ENCODE measurements around the gene BEST1. TPM values are rescaled to one million over a fixed set of nuclear protein-coding genes. Genes with fewer than 3 reads are reported as not detected.
"Not testable (repeated sequence)": the region's sequence is repeated elsewhere in the genome, so short reads cannot be mapped to it uniquely, and the experiment has no call there.

The BEST1 gene
- polyA plus RNA-seq, 1 donor, result 4.1 TPM

DNA sequence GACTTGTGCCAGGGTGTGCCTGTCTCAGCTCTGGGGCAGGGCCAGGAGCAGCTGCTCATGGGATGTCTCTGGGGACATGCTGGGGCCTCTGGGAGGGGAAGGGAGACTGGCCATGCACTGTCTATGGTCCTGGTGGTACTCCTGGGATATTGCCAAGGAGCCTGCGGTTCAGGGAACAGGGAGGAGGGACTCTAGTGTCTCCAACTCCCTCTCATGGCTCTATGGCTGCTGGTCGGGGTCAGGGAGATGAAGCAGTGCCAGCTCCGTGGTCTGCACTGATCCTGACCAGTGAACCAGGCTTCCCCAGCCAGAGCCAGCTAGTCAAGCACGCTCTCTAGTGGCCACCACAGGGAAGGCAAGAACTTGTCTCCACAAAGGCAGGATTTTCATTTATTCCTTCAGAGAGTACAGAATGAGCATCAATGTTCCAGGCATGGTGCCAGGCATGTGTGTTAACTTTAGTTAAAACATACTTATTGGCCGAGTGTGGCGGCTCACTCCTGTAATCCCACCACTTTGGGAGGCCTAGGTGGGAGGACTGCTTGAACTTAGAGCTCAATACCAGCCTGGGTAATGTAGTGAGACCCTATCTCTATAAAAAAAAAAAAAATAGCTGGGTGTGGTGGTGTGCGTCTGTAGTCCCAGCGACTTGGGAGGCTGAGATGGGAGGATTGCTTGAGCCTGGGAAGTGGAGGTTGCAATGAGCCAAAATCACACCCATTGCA lies 2.5 kb upstream of the BEST1 start:
- DNase-seq, result peak; percentile 80

DNA sequence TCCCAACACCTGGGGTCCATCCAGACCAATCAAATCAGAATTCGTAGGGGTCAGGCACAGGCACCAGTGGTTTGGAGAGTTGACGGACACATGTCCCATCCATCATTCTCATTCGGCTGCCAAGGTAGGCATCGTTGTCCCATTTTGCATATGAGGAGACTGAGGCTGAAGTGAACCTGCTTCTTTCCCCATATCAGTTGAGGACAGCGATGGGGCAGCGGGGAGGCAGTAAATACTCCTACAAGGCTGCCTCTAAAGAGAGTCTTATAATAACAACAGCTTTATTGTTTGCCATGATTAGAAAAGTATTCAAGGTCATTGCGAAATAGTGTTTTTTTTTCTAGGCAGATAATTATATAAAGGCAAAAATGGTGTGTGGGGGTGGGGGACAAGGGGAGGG lies 1.6 kb upstream of the BEST1 start:
- DNase-seq, result no peak

DNA sequence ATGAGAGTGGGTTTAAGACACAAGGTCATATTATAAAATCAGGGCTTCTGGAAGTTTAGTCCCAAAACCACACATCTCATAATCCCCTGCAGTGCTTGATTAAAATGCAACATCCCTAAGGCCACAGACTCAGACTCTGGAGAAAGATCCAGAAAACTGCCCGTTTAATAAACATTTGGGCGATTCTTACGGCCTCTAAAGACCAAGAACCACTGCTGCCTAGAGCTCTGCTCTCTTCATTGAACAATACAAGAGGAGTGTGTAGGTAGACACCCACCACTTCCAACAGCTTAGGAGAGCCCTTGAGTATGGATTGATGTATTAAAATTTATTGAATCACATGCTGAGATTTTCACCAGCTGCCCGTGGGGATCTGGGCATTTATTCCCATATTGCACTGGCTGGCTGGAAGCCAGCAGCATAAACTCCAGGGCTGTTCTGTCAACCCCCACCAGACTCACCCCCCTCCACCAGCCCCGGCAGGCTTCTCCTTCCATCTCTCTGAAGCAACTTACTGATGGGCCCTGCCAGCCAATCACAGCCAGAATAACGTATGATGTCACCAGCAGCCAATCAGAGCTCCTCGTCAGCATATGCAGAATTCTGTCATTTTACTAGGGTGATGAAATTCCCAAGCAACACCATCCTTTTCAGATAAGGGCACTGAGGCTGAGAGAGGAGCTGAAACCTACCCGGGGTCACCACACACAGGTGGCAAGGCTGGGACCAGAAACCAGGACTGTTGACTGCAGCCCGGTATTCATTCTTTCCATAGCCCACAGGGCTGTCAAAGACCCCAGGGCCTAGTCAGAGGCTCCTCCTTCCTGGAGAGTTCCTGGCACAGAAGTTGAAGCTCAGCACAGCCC lies 749 bp upstream of the BEST1 start:
- DNase-seq, result no peak

DNA sequence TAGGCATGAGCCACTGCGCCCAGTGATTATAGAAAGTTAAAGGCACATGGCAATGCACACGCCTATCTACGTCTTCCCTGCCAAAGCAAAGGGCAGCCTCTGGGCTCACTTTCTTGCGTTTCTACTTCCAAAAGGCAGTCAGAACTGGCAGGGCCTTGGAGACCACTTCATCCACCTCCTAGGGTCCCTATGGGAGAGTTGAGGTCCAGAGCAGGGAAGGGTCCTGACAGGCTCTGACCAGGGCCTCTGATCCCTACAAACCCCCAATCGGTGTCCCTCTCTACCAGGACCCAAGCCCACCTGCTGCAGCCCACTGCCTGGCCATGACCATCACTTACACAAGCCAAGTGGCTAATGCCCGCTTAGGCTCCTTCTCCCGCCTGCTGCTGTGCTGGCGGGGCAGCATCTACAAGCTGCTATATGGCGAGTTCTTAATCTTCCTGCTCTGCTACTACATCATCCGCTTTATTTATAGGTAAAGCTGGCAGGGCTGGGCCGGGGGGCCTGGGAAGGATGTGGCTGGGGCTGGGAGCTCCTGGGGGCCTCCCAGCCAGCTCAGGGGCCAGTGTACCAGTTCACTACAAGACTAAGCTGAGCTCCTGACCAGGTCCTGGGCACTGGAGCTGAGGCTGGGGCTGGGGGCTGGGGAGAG lies 1.5 kb downstream of the BEST1 start:
- DNase-seq, result no peak

DNA sequence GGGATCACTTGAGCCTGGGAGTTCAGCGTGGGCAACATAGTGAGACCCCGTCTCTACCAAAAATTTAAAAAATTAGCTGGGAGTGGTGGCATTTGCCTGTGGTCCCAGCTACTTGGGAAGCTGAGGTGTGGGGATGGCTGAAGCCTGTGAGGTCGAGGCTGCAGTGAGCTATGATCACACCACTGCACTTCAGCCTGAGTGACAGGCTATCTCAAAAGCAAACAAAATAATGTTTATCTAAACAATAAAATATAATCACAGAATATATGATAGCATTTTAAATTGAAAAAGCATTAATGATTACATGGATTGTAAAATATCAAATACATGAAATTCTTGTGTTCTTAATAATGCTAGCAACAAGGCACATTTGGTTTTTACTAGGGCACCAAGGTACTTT lies 2.7 kb downstream of the BEST1 start:
- no peak for DNase-seq

DNA sequence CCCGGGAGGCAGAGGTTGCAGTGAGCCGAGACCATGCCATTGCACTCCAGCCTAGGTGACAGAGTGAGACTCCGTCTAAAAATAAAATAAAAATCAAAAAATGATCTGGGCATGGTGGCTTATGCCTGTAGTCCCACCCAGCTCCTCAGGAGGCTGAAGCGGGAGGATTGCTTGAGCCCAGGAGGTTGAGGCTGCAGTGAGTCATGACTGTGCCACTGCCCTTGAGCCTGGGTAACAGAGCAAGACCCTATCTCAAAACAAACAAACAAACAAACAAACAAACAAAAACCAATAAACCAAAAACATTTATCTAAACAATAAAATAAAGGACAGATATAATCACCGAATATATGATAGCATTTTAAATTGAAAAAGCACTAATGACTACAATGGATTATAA lies 3.5 kb downstream of the BEST1 start:
- DNase-seq, result not testable (repeated sequence)

DNA sequence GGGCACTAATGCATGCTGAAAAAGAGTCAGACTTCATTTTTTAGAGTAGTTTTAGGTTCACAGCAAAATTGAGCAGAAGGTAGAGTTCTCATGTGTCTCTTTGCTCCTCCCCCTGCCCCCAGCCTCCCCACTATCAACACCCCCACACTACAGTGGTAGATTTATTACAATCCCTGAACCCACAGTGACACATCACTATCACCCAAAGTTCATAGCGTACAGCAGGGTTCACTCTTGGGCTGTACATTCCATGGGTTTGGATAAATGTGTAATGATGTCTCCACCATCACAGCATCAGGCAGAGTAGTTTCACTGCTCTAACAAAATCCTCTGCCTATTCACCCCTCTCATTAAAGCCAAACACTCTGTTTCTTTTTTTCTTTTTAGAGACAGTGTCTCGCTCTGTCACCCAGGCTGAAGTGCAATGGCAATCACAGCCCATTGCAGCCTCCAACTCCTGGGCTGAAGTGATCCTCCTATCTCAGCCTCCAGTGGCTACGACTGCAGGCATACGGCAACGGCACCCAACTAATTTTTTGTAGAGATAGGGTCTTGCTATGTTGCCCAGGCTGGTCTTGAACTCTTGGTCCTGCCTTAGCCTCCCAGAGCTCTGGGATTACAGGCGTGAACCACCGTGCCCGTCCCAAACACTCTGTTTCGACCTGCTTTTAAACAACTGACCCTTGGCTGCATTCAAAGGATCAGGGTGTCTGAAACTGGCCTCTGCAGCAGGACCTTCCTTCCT lies 4.1 kb downstream of the BEST1 start:
- DNase-seq, result no peak

DNA sequence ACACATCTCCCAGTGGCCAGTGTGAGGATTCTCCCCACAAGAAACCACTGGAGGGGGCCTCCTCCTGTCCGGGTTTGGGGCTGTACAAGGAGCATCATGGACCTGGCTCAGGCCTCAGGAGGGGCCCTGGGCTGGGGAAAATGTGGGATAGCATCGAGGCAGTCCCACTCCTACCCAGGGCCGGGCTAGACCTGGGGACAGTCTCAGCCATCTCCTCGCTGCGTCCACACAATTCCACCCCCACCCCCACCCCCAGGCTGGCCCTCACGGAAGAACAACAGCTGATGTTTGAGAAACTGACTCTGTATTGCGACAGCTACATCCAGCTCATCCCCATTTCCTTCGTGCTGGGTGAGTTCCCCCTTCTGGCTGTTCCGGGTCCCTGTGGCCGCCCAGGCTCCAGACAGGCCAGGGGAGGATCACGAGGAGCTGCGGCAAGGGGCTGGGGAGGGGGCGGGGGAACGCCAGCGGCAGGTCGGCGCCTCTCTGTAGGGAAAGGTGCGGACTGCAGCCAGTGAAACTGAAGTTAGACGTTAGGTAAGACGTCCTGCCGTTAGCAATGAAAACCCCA lies 4.8 kb downstream of the BEST1 start:
- no peak for DNase-seq

DNA sequence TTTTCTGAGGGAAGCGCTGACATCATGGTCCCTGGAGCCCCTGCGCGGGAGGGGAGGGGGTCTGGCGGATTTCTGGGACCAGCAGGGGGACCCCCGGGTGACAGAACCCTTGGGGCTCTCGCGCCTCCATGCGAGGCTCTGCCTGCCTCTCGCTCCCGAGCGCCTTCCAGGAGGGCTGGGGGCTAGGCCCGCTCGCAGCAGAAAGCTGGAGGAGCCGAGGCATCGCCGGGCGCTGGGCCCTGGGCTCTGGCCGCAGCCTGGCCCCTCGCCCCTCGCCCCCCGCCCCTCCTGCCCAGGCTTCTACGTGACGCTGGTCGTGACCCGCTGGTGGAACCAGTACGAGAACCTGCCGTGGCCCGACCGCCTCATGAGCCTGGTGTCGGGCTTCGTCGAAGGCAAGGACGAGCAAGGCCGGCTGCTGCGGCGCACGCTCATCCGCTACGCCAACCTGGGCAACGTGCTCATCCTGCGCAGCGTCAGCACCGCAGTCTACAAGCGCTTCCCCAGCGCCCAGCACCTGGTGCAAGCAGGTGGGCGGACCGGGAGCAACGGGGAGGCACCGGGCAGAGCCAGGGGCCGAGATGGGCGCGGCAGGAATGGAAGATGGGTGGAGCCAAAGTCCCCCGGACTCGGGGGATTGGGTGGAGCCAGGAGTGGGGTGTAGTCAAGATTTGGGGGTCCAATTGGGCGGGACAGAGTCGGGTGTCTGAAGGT lies 5.4 kb downstream of the BEST1 start:
- no peak for DNase-seq

DNA sequence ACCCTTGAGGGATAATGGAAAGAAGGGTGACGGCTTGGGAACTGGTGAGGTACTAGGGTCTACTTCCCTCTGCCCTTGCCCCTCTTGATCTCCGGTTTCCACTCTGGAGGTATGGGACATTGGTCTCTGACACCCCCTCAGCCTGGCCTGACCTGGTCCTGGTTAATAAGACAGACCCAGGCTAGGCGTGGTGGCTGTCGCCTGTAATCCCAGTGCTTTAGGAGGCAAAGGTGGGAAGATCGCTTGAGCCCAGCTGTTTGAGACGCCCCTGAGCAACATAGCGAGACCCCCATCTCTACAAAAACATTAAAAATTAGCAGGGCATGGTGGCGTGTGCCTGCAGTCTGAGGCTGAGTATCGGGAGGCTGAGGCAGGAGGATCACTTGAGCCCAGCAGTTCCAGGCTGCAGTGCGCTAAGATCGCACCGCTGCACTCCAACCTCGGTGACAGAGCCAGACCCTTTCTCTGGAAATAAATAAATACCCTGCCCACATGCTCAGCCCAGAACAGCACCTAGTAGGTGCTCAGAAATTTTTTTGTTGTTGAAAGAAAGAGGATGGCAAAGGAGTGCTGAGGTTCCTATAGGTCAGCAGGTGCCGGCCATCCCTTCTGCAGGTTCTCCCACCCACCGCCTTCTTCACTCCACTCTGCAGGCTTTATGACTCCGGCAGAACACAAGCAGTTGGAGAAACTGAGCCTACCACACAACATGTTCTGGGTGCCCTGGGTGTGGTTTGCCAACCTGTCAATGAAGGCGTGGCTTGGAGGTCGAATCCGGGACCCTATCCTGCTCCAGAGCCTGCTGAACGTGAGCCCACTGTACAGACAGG lies 6.3 kb downstream of the BEST1 start:
- no peak for DNase-seq

DNA sequence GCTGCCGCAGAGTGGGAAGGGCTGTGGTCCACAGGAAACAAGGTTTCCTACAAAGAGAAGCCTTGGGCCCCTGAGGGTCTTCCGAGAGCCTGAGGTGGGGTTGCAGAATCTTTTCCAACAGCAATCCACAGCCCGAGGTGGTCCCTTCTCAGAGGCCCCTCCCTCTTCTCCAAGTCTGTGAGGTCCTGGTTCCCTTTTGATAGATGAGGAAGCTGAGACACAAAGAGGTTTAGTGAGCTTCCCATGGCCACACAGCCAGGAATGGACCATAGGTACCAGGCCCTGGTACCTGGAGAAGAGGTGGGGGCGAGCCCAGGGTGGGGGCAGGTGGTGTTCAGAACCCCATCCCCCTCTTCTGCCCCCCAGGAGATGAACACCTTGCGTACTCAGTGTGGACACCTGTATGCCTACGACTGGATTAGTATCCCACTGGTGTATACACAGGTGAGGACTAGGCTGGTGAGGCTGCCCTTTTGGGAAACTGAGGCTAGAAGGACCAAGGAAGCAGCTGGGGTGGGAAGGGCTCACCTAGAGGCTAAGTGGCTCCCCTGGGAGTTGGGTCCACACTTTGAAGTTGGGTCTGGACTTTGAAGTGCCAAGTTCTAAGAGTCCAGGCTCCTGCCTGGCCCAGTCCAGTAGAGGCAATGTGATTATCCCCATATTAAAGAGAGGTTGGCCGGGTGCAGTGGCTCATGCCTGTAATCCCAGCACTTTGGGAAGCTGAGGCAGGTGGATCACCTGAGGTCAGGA lies 7.0 kb downstream of the BEST1 start:
- no peak for DNase-seq

DNA sequence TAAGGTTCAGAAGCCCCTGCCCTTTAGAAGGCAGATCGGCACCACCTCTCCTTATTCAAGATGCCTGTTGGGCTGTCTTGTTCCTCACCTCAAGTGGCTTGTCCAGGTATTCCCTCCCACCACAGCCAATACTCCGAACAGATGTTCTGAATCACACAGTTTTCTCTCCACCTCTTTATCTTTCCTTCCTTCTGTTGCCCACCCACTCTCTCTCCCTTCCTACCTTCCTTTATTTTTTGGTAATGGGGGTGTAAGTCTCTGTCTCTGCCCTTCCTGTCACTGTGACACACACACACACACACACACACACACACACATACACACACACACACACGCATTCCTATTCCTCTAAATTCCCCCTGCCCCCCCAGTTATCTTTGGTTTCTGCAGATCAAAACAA lies 8.4 kb downstream of the BEST1 start:
- no peak for DNase-seq

DNA sequence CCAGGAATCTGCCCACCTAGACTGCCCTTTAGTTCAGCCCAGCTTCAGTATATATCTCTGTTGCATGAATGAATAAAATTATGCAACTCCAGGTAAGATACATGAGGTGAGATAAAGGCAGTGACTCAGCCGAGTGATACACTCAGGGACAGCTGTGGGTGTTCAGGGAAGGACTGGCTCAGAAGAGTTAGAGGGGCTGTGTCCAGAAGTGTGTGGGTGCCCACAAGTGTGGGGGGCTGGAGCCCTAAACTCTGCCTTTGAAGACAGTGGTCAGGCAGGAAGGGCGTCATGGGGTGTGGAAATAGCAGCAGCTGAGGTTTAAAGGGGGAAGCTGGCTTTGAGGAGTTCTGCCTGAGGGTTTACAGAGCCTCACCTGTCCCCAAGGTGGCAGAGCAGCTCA lies 9.0 kb downstream of the BEST1 start:
- no peak for DNase-seq

DNA sequence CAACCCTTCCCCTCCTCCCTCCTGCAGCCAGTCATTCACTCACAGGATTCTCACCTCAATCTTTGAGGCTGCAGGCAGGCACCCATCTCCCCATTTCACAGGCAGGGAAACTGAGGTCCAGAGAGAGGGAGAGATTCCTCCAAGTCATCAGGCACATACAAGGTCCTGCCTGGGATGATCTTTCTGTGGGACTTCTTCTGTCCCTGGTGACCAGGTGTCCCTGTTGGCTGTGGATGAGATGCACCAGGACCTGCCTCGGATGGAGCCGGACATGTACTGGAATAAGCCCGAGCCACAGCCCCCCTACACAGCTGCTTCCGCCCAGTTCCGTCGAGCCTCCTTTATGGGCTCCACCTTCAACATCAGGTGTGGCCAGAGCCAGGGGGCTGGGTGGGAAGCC lies 9.5 kb downstream of the BEST1 start:
- no peak for DNase-seq

DNA sequence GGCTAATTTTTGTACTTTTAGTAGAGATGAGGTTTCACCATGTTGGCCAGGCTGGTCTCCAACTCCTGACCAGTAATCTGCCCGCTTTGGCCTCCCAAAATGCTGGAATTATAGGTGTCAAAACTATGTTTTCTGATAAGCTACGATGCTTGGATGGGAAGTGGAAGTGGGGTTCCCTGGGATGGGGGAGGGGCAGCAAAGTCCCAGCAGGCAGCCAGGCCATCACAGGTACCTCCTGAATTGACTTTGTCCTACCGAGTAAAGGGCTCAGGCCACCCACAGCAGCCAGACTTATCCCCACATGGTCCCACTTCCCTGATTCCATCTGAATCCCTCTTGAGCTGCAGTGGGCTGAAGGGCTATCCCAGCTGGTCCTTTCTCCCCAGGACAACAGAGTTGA lies 10.4 kb downstream of the BEST1 start:
- DNase-seq, result no peak

DNA sequence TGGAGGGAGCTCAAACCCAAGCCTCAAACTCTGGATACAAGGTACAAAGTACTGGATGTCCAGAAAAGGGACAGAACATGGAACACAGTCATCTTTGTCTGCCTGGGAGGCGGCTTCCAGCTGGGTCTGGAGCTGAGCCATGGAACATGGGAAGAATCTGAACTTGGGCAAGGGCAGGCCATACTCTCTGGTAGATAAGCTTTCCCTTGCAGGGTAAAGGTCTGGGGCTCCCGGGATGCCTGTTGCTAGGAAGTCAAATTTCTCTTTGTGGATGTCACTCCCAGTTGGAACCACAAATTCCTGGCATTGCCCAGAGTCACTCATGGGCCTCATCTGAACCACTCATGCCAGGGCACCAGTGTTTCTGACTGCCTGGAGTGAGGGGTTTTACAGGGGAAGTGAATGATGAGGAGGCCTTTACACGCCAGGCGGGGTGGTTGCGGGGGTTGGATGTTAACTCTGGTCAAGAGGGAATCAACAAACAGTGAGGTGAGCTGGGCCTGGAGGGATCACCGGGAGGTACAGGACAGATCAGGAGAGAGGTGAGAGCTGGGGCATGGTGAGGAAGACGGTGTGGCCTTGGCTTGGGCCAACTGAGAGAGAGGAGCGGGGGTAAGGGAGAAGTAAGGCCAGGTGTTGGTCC lies 11.5 kb downstream of the BEST1 start:
- DNase-seq, result no peak

DNA sequence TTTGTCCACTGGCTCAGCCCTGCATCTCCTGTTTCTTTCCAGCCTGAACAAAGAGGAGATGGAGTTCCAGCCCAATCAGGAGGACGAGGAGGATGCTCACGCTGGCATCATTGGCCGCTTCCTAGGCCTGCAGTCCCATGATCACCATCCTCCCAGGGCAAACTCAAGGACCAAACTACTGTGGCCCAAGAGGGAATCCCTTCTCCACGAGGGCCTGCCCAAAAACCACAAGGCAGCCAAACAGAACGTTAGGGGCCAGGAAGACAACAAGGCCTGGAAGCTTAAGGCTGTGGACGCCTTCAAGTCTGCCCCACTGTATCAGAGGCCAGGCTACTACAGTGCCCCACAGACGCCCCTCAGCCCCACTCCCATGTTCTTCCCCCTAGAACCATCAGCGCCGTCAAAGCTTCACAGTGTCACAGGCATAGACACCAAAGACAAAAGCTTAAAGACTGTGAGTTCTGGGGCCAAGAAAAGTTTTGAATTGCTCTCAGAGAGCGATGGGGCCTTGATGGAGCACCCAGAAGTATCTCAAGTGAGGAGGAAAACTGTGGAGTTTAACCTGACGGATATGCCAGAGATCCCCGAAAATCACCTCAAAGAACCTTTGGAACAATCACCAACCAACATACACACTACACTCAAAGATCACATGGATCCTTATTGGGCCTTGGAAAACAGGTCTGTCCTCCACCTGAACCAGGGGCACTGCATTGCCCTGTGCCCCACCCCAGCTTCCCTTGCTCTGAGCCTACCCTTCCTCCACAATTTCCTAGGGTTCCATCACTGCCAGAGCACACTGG lies 12.3 kb downstream of the BEST1 start:
- DNase-seq, result no peak

DNA sequence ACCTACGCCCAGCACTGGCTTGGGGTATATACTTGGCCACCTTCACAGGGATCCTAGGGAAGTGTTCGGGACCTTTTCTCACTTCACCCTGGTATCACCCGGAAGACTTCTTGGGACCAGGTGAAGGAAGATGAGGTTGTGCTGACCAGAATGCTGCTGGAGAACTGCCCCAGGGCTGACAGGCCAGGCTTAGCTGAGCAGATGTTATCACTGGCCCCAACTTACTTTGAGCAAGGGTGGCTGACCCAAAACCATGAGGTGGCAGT lies 12.8 kb downstream of the BEST1 start:
- no peak for DNase-seq

Measured in left kidney (tissue), 2 donors.